ENCODE data around the gene ADAMTS16.

Gene ADAMTS16

GRCh38 chr5:5314166-5314565 is 174.0 kb downstream of the ADAMTS16 start:
- no peak for DNase-seq (ENCODE audit: low read depth, low spot score)

GRCh38 chr5:5314626-5315025 is 174.5 kb downstream of the ADAMTS16 start:
- no peak for DNase-seq (ENCODE audit: low read depth, low spot score)

GRCh38 chr5:5315068-5315980 is 175.2 kb downstream of the ADAMTS16 start:
- no peak for DNase-seq (ENCODE audit: low read depth, low spot score)

GRCh38 chr5:5316334-5316733 is 176.2 kb downstream of the ADAMTS16 start:
- no peak for DNase-seq (ENCODE audit: low read depth, low spot score)

GRCh38 chr5:5317976-5318375 is 177.8 kb downstream of the ADAMTS16 start:
- DNase-seq (ENCODE audit: low read depth, low spot score), result no peak

GRCh38 chr5:5318426-5319190 is 178.5 kb downstream of the ADAMTS16 start:
- DNase-seq (ENCODE audit: low read depth, low spot score), result no peak

- no peak for DNase-seq (ENCODE audit: low read depth, low spot score)
Observed at GRCh38 chr5:5320062-5320805, 180.1 kb downstream of the ADAMTS16 start.

GRCh38 chr5:5321137-5321536 is 181.0 kb downstream of the ADAMTS16 start:
- DNase-seq (ENCODE audit: low read depth, low spot score), result no peak

- DNase-seq (ENCODE audit: low read depth, low spot score), result no peak
Observed at GRCh38 chr5:5323551-5323950, 183.4 kb downstream of the ADAMTS16 start.

- DNase-seq (ENCODE audit: low read depth, low spot score), result no peak
Observed at GRCh38 chr5:5326115-5326758, 186.1 kb downstream of the ADAMTS16 start.

GRCh38 chr5:5327126-5327525 is 187.0 kb downstream of the ADAMTS16 start:
- no peak for DNase-seq (ENCODE audit: low read depth, low spot score)

- DNase-seq (ENCODE audit: low read depth, low spot score), result no peak
Observed at GRCh38 chr5:5330728-5331452, 190.8 kb downstream of the ADAMTS16 start.

GRCh38 chr5:5331848-5332247 is 191.7 kb downstream of the ADAMTS16 start:
- no peak for DNase-seq (ENCODE audit: low read depth, low spot score)

- no peak for DNase-seq (ENCODE audit: low read depth, low spot score)
Observed at GRCh38 chr5:5332287-5332686, 192.2 kb downstream of the ADAMTS16 start.

GRCh38 chr5:5335107-5335506 is 195.0 kb downstream of the ADAMTS16 start:
- no peak for DNase-seq (ENCODE audit: low read depth, low spot score)

GRCh38 chr5:5335700-5336264 is 195.7 kb downstream of the ADAMTS16 start:
- peak; percentile 92 for DNase-seq (ENCODE audit: low read depth, low spot score)

- no peak for DNase-seq (ENCODE audit: low read depth, low spot score)
Observed at GRCh38 chr5:5339257-5339656, 199.1 kb downstream of the ADAMTS16 start.

GRCh38 chr5:5340206-5340729 is 200.1 kb downstream of the ADAMTS16 start:
- DNase-seq (ENCODE audit: low read depth, low spot score), result peak; percentile 97

- no peak for DNase-seq (ENCODE audit: low read depth, low spot score)
Observed at GRCh38 chr5:5341531-5342292, 201.6 kb downstream of the ADAMTS16 start.

Data from smooth muscle cell of the brain vasculature (primary cell).